HG02943 (cell line): ENCODE measurements around the gene AFAP1.

Source experiments
- ATAC-seq: cut with Tn5 transposase; IDR thresholded peaks from one replicate; pipeline ENCODE4 v1.9.1; 2021; ENCODE audit warnings: mild to moderate bottlenecking, low read depth, moderate library complexity; ENCODE audit not compliant: unreplicated experiment

The AFAP1 gene

DNA sequence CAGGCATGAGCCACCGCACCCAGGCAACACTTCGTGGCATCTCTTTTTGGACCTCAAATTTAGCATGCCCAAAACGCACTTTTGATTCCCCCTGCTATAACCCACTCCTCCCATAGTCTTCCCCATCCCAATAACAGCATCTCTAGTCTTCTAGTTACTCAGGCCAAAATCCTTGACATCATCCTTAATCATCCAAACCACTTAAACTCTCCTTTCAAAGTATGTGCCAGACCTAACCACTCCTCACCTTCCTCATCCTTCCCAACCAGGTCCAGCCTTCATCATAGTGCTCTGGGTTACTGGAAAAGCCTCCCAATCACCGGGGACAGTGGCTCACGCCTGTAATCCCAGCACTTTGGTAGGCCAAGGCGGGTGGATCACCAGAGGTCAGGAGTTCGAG, 41.9 kb downstream of the AFAP1 start:
- ATAC-seq: no peak

DNA sequence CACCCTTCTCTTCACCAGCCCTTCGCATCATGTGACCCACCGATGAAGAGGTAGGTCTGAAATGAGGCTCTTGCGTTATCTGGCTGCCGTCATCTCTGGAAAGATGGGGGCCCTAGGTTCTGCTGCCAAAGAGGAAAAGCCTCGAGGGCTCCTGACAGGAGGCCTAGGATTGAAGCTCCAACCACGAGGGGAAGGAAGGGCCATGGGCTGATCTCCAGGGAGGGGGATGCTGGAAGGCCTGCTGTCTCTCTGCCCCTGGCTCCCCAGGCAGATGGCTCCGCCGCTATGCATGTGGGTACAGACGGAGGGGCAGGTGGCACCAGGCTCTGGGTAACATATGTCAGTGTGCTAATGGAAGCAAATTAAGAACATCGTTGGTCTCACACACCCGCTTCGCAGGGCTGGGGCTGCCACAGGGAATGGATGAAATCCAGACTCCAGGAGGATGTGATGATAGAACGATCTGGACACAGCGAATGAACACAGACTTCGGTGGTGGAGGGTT, 44.9 kb downstream of the AFAP1 start:
- ATAC-seq: no peak

DNA sequence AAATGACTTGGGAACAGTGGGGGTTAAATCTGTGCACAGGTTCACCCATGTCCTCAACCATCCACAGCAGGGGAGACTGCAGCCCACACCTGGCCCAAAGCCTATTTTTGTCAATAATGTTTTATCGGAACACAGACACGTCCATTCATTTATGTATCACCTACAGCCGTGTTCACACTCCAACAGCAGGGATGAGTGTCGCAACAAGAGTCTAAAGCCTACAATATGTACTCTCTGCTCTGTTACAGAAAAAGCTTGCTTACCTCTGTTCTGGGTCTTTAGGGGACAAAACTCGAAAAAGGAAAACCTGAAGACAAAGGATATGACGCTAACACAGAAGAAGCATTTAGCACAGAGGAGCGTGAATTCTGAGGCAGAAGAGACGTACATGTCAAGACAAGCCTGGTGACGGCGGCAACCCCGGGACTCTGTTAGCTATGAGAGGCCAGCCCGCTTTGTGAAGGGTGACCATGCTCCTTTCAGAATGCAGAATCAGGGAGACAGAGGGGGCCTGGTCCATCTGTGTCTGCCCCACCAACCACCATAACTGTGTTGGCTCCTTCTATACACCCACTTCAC, 45.5 kb downstream of the AFAP1 start:
- no peak for ATAC-seq

DNA sequence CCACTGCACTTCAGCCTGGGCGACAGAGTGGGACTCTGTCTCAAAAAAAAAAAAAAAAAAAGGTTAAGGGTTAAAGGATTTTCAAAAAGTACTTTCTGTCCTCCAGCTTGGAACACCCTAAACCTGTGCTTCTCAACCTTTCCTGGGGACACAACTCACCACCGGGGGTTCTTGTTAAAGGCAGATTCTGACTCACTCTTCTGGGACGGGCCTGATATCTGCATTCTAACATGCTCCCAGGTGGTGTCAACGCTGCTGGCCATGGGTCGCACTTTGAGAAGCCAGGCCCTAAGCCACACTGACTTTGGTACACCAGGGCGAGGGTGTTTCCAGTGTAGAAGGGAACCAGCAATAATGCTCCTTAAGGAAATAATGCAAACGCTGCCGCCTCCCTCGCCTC, 46.1 kb downstream of the AFAP1 start:
- ATAC-seq: no peak

DNA sequence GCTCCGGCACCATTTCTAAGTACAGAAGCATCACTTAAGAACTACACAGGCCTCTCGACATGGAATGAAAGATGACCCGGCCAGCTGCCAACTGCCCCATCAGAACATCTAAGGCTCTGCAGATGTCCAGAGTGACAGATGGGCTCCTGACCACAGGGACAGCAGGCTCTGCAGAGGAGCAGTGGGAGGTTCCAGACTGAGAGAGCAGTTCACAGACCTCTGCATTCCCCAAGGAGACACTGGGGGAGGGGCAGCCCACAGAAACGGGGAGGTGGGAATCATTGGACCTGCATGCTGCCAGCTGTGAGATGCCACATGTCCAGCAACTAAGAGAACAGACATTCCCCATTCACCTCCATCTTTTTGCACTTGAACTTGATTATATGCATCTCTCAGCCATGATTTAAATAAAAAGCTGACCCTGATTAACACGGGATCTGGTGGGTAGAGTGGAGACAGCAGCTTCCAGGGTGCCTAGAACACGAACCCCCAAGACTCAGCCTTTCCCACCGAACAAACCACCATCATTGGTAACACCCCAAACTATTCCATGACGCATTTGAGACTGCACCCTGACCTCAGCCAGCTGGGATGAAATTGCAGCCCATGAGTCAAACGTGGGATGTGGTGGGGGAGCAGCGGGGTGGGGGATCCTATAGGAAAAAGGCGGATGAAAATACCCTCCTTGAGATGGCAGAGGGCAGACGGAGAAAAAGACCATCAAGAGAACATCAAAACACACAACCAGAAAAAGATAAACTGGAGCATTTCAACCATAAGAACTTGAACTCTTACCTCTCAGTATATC, 47.2 kb downstream of the AFAP1 start:
- no peak for ATAC-seq

DNA sequence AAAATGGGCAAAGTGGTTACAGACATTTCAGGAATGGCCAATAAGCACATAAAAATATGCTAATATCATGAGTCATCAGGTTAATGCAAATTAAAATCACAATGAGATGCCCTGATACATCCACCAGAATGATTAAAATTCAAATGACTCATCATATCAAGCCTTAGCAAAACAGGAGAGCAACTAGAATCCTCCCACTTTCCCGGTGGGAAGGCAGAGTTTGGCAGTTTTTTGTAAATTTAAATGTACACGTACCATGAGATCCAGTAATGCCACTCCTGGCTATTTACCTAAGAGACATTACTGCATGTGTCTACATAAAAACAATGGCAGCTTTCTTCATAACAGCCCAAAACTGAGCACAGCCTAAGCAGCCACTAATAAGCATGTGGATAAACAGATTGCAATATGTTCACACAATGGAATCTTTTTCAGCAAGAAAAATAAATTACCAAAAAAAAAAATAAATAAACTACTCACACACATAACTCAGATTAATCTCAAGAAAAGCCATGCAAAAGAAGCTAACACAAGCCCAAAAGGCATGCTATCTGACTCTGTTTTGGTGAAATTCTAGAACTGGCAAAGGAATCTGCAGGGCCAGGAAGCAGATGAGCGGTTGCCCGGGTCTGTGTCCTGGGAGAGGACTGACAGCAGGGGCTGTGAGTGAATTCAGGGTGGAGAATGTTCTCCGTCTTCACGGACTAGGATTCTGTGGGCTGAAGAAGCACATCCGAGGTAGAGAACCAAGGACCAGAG, 48.8 kb downstream of the AFAP1 start:
- ATAC-seq: no peak

DNA sequence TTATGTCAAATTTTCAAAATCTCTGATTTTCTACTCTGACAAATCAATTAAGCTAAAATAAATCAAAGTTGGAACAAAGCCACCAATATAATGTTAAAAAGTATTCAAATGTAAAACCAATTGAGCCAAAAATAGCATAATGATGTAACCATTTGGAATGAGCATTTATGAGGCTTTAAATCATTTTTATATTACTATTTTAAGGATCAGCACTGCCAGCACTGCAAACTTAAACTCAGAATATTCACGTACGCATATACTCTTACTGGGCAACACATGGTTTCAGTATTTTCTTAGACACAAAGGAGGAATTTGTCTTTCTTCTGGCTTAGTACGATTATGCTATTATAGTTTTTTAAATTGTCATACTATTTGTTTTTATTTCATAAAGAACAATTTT, 52.2 kb downstream of the AFAP1 start:
- no peak for ATAC-seq

DNA sequence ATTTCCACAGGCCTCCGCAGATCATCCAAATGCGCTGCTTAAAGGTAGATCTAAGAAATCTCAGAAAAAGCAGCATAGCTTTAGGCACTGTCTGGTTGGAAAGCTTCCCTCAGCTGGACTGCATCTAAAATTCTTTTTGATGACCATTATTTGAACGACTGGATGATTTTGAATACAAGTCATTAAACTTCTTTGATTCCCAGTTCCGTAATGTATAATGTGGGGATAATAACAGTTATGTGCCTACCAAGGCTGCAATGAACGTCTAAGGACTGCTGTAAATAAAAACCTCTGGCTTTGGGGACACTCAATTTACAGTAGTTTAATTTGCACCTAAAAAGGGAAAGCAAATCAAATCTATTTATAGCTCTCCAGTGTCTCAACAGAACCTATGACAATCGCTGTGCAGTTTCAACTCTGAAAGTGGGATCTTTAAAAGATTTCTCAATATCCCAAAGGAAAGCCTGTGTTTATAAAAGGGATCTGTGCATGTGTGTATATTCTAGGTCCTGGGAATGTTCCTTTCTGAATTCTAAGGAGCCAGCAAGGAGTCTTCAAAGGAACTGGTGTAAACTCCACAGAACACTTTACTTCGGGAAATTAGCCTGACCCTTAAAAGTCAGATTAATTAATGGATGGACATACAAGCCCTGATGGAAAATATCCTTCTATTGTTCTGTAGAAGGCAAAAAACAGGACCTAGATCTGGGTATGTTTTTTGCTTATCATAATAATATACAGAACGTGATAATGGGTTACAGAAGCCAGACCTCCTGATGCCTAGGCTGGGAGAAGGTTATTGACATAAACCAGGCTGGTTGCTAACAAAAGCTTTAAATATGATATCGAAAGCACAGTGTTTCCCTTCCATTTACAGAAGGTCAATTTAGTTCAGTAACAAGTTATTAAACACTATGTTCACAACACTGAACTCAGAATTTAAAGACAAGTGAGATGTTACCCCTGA, 53.4 kb downstream of the AFAP1 start:
- no peak for ATAC-seq

DNA sequence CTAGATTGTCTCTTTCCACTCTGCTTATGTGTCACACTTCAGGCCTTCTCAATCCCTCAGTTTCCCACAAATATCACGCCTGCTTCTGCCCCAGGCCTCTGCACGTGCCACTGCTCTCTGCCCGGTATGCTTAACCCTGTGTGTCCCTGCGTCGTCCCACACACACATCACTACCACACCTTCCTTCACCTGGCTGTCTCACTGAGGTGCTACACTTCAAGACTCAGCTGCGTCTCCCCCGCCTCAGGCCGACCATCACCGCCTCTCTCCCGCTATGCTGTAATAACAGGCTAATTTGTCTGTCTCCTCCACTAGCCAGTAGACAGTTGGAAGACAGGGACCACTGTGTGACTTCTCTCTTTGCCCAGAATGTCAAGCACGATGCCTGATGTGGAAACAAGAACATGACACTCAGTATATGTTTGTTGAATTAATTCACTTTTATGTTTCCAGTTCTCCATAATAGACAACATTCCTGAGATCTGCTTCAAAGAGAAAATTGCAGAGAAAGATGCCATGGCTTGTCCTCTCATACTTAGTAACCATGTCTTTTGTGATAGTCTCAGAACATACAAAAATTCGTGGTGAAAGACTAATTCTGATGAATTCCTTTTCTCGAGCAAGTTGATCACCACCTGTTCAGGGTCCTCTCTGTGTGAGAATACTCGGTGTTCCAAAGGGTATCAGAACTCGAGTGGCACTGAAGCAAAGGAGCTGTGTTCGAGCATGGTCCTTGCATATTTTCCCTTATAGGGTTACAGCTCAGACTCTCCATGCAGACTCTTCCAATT, 54.2 kb downstream of the AFAP1 start:
- ATAC-seq: no peak

DNA sequence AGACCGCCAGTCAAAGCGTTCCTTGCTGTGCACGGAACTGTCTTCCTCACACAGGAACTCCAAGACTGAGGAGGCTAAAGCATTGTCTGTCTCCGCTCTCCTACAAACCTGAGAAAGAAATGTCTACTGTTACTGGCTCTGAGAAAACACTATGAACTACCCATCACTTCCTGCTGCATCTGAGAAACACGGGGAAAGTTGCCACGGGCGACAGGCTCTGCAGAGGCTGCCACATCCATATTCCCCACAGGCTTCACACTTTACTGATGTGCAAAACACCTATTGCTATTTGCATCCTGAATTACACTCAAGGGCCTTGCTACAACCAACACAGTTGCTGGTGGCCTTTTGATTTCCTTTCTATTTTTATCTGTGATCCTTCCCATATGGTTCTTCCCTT, 59.0 kb downstream of the AFAP1 start:
- ATAC-seq: no peak

DNA sequence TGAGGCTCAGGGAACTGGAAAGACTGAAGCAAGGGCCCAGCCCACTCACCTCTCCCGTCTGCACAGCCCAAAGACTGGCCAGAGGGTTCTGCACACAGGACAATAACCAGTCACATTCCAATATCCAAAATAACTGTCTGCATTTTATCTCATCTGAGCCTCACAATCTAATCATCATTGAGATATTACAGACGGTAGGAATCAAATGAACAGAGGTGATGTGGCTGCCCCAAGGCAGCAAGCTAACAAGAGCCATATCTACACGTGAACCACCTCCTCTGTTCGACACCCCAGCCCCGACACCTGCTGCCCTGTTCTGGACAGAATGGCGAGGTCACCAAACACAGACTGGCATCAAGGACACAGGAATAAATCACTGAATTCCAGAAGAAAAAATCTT, 60.5 kb downstream of the AFAP1 start:
- ATAC-seq: no peak

DNA sequence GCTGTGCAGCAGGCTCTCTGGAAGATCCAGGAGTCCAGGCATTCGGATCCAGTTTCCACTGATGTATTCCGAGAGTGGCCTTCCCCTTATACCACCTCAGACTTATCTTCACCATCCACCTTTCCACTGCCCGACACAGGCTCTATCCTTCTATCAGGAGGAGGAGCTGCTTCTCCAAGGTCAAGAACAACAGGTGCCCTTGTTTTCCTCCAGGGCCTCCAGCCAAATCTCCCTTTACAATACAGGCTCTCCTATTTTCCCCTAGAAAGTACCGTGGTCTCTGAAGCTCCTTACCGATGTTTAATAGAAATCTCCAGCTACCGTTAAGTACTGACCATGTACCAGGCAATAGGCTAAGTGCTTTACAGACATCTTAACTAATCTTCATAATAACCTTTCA, 61.3 kb downstream of the AFAP1 start:
- no peak for ATAC-seq

DNA sequence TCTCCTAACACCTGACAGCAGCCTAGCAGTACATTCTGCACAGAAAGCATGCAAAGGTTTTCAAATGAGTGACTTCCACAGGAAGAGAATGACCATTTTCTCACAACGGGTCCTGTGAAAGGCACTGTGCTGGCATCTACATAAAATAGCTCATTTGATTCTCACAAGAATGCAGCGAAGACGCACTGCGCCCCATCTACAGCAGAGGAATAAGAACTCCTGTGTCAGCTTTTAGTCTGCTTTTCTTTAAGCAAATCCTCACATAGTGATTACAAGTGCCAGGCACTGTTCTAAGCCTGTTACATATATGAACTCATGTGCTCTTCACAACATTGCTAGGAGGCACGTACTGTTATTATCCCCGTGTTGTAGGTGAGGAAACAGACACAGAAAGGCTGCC, 62.5 kb downstream of the AFAP1 start:
- no peak for ATAC-seq

DNA sequence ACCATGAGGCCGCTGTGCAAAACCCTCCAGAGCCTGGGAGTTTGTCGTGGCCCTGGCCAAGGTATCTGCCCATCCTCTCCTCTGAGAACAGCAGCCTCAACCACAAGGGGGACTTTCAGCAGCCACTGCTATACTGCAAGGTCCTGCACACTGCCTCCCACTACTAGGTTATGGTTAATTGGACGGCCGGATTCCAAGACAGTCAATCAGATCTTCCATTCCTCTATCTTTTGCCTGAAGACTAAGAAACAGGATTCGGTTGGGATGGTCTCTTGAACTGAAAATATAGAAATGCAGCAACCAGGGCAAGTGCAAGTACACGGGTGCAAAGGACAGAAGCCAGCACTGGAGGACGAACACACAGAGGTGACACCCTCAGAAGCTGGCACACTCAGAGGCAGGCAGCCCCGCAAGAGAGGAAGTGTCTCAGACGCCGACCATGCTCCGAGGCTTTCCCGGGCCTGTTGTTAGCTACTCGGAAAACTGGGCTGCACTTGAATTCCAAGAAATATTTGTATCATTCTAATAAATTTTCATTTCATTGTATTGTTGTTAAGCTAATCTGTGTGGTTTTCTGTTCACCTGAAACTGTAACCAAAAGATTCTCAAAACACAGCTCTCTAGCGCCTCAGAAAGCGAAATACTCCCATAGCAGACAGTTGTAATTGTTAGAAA, 63.3 kb downstream of the AFAP1 start:
- no peak for ATAC-seq

DNA sequence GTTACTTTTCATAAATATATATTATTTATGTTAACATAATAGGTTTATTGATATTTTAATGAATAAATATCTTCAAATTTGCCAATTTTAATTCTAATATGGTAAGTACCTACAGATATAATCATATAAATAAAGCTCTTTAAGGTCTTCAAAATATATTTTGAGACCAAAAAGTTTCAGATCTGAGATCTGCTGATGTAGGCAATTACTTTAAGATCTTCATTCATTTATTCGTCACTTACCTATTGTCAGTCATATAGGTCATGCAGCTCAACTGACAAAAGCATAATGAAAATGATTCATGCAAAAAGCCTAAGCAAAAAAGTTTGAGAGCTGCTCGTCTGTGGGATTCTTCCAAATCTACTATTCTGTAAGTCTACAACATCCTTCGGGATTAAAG, 64.8 kb downstream of the AFAP1 start:
- no peak for ATAC-seq

DNA sequence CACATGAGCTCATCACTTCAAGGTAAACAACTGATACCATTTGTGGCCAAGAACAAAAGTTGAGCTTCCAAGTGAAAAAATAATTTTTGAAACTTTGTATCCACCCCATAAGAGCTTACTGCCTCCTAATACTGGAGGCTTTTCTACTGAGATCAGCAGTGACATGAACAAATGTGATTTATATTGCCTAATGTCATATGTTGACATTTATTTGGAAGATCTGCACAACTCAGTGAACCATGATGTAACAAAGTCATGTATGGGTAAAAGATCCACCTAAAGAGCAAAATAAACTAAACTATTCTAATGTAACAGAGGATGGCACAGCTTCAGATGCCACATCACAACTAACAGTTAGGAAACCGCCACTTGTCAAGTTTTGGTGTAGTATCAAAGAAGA, 65.8 kb downstream of the AFAP1 start:
- ATAC-seq: no peak

DNA sequence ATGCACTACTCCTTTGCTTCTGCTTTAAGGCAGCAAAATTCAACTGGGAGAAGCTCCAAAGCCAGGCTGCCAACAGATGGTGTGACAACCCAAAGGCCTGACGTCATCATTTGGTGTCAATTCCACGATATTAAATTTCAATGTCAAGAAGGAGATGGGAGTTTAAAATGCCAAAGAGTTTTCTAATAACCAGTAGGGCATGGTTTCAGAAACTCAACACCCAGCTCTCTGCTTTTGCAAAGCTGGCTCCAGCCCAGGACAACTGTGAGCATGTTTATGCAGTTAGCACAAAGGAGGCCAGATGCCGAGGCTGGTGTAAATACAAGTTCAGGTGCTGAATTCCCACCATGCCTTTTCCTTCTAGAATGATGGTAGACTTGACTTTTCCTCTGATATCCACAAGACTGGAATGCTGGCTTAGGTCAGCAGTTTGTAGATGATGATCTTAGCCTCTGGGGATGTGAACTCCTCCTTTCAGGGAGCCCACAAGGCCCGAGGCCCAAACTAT, 67.3 kb downstream of the AFAP1 start:
- ATAC-seq: no peak

DNA sequence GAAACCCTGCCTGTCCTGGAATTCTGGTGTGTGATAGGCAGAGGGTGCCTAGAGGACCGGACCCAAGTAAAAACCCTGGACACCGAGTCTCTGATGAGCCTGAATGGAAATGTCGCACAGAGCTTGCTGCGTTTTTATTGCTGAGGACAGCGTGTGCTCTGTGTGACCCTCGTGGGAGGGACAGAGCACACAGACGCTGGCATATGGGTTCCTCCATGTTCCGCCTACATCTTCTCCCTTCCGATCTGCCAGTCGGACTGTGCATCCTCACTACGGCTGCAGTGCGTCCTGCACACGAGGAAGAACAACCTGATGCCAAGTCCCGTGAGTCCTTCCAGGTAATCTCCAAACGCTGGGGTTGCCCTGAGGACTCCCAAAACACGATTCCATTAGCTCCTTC, 68.3 kb downstream of the AFAP1 start:
- no peak for ATAC-seq
